Measurements from ENCODE around the gene SELENOO.

- no peak for TF ChIP-seq CTCF (IDR thresholded peaks at IDR 0.05; ENCODE audit: low read depth, low read length)
- TF ChIP-seq POLR2A (IDR thresholded peaks at IDR 0.05; ENCODE audit: extremely low read depth, insufficient read length), result no peak
- TF ChIP-seq, protein P1, sequence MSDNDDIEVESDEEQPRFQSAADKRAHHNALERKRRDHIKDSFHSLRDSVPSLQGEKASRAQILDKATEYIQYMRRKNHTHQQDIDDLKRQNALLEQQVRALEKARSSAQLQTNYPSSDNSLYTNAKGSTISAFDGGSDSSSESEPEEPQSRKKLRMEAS (IDR thresholded peaks at IDR 0.05; ENCODE audit: low read depth, low read length), result no peak
Measured at GRCh38 chr22:50184004-50184901, 16.6 kb upstream of the SELENOO start.
